A673 (cell line): ENCODE results near the gene IL1RAPL2. TPM values are rescaled to one million over a fixed set of nuclear protein-coding genes. Genes with fewer than 3 reads are reported as not detected.

ENCODE experiments used
- BruUV-seq: library from RNA; stranded (reverse); fragments of 400-500 nt; replicated peaks from 2 replicates; lab custom pipeline; 2021; lab: Mats Ljungman, UMichigan
- CTCF ChIA-PET: fragments of 300-600 bp; sonication (Branson Sonifier 250); formaldehyde crosslinking; loops from one replicate; lab custom pipeline; 2022; ENCODE audit warnings: antibody characterized with exemption; lab: Charles Lee
- POLR2A ChIA-PET: fragments of 300-600 bp; sonication (Branson Sonifier 250); formaldehyde crosslinking; loops from one replicate; lab custom pipeline; 2022; ENCODE audit warnings: antibody characterized with exemption; ENCODE audit not compliant: low non-redundant PET; lab: Charles Lee
- DNase-seq: peaks from one replicate; pipeline ENCODE4 v3.0.0-alpha.2; 2015; ENCODE audit warnings: low spot score
- H3K27ac ChIP-seq: fragments of 200-600 bp; sonication (generic); 2 replicates; pipeline ENCODE4 v1.5.1; 2016; ENCODE audit warnings: mixed run types, low read depth, mild to moderate bottlenecking, mixed read lengths, antibody characterized with exemption, low read length; ENCODE audit not compliant: poor library complexity, severe bottlenecking
- H3K27me3 ChIP-seq: fragments of 200-600 bp; sonication (generic); replicated peaks from 2 replicates; pipeline ENCODE4 v1.6.1; 2017; ENCODE audit warnings: mixed run types, low read depth, mild to moderate bottlenecking, mixed read lengths, antibody characterized with exemption, low read length; ENCODE audit not compliant: insufficient read depth, poor library complexity
- H3K36me3 ChIP-seq: fragments of 200-600 bp; sonication (generic); 2 replicates; pipeline ENCODE4 v1.6.1; 2016; ENCODE audit warnings: mixed run types, mild to moderate bottlenecking, mixed read lengths, antibody characterized with exemption, low read length; ENCODE audit not compliant: insufficient read depth, poor library complexity, severe bottlenecking
- H3K4me1 ChIP-seq: fragments of 200-600 bp; sonication (generic); 2 replicates; pipeline ENCODE4 v1.6.1; 2017; ENCODE audit warnings: mixed run types, mild to moderate bottlenecking, mixed read lengths, antibody characterized with exemption, low read length; ENCODE audit not compliant: insufficient read depth, poor library complexity, severe bottlenecking
- H3K4me3 ChIP-seq: fragments of 200-600 bp; sonication (generic); 2 replicates; pipeline ENCODE4 v1.5.1; 2016; ENCODE audit warnings: low read depth, mixed run types, mild to moderate bottlenecking, mixed read lengths, low read length; ENCODE audit not compliant: poor library complexity, severe bottlenecking
- H3K9me3 ChIP-seq: fragments of 200-600 bp; sonication (generic); 2 replicates; pipeline ENCODE4 v1.6.1; 2016; ENCODE audit warnings: mixed run types, low read depth, mild to moderate bottlenecking, mixed read lengths, antibody characterized with exemption, low read length; ENCODE audit not compliant: poor library complexity, severe bottlenecking
- EZH2 ChIP-seq: fragments of 200-600 bp; sonication (generic); IDR thresholded peaks from 2 replicates; pipeline ENCODE4 v1.6.1; 2017; ENCODE audit warnings: borderline replicate concordance, low read depth, mild to moderate bottlenecking, mixed read lengths, antibody characterized with exemption, low read length; ENCODE audit not compliant: poor library complexity, severe bottlenecking
- intact Hi-C: fragments of 100-400 bp; cut with micrococcal nuclease; formaldehyde crosslinking; loops from one replicate; pipeline ENCODE4 v1.10.0; 2022; ENCODE audit not compliant: unreplicated experiment
- total RNA-seq: library from RNA; stranded (reverse); gene quantifications from 2 replicates; pipeline ENCODE4 v1.2.3, GENCODE V29; 2021
- TF ChIP-seq, protein P1 (sequence below): fragments of 300-800, 200-600 bp; sonication (generic); conservative IDR thresholded peaks from 2 replicates; pipeline ENCODE4 v1.5.1; 2017; ENCODE audit warnings: low read depth, mild to moderate bottlenecking, antibody characterized with exemption, low read length, moderate library complexity, mixed read lengths

The IL1RAPL2 gene
- total RNA-seq, 1 experiment from 2014 or later, result not detected

GRCh38 chrX:105564501-105564900, 998.5 kb downstream of the IL1RAPL2 start:
- TF ChIP-seq EZH2, result no peak
- TF ChIP-seq, protein P1, sequence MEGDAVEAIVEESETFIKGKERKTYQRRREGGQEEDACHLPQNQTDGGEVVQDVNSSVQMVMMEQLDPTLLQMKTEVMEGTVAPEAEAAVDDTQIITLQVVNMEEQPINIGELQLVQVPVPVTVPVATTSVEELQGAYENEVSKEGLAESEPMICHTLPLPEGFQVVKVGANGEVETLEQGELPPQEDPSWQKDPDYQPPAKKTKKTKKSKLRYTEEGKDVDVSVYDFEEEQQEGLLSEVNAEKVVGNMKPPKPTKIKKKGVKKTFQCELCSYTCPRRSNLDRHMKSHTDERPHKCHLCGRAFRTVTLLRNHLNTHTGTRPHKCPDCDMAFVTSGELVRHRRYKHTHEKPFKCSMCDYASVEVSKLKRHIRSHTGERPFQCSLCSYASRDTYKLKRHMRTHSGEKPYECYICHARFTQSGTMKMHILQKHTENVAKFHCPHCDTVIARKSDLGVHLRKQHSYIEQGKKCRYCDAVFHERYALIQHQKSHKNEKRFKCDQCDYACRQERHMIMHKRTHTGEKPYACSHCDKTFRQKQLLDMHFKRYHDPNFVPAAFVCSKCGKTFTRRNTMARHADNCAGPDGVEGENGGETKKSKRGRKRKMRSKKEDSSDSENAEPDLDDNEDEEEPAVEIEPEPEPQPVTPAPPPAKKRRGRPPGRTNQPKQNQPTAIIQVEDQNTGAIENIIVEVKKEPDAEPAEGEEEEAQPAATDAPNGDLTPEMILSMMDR, result no peak
- DNase-seq, result no peak
- POLR2A ChIA-PET, result no interaction called here
- no TSS peak for BruUV-seq
- CTCF ChIA-PET, result no interaction called here
- Histone ChIP-seq H3K9me3 (no peaks in the 10 kb centered on the region), H3K4me1 (no peaks in the 10 kb centered on the region), H3K4me3 (no peak overlapping the region), H3K27me3 (no peaks in the 10 kb centered on the region), H3K36me3 (no peaks in the 10 kb centered on the region), H3K27ac (no peak overlapping the region)
- intact Hi-C loops, result no loop called here

GRCh38 chrX:105565856-105566255, 999.9 kb downstream of the IL1RAPL2 start:
- H3K27ac ChIP-seq, result no peak overlapping the region
- H3K9me3 ChIP-seq, result no peaks in the 10 kb centered on the region
- ChIA-PET POLR2A (no interaction called here), CTCF (no interaction called here)
- no peak overlapping the region for H3K4me3 ChIP-seq
- H3K36me3 ChIP-seq, result no peaks in the 10 kb centered on the region
- TF ChIP-seq EZH2, result no peak
- TF ChIP-seq, protein P1, result no peak
- H3K4me1 ChIP-seq, result no peaks in the 10 kb centered on the region
- H3K27me3 ChIP-seq, result no peaks in the 10 kb centered on the region
- DNase-seq, result no peak
- intact Hi-C loops, result no loop called here
- BruUV-seq, result no TSS peak

- Histone ChIP-seq H3K4me1 (no peaks in the 10 kb centered on the region), H3K9me3 (no peaks in the 10 kb centered on the region), H3K27ac (no peak overlapping the region), H3K36me3 (no peaks in the 10 kb centered on the region), H3K27me3 (no peaks in the 10 kb centered on the region), H3K4me3 (no peak overlapping the region)
- intact Hi-C loops, result no loop called here
- CTCF ChIA-PET, result no interaction called here
- BruUV-seq, result no TSS peak
- no peak for DNase-seq
- TF ChIP-seq, protein P1, result no peak
- TF ChIP-seq EZH2, result no peak
- POLR2A ChIA-PET, result no interaction called here
These were observed 1001.1 kb downstream of the IL1RAPL2 start for GRCh38 chrX:105567082-105567481.
